ENCODE data around the gene MAGI2.

Gene MAGI2

GRCh38 chr7:78901566-78901965 is 551.9 kb downstream of the MAGI2 start:
- no peak overlapping the region for H3K4me3 ChIP-seq (ENCODE audit: low read depth, low read length)
- no peak for TF ChIP-seq CTCF (IDR thresholded peaks at IDR 0.05; ENCODE audit: low read depth, low read length)

GRCh38 chr7:78900806-78901205 is 552.7 kb downstream of the MAGI2 start:
- no peak for TF ChIP-seq CTCF (IDR thresholded peaks at IDR 0.05; ENCODE audit: low read depth, low read length)

GRCh38 chr7:78895393-78895792 is 558.1 kb downstream of the MAGI2 start:
- no peak overlapping the region for H3K4me3 ChIP-seq (ENCODE audit: low read depth, low read length)
- TF ChIP-seq CTCF (IDR thresholded peaks at IDR 0.05; ENCODE audit: low read depth, low read length): no peak

More at GRCh38 chr7:78900806-78901205, 552.7 kb downstream of the MAGI2 start:
- H3K4me3 ChIP-seq (ENCODE audit: low read depth, low read length): no peak overlapping the region

GRCh38 chr7:78879206-78879605 is 574.3 kb downstream of the MAGI2 start:
- no peak for TF ChIP-seq CTCF (IDR thresholded peaks at IDR 0.05; ENCODE audit: low read depth, low read length)
- H3K4me3 ChIP-seq (ENCODE audit: low read depth, low read length): no peak overlapping the region

GRCh38 chr7:78873117-78873516 is 580.4 kb downstream of the MAGI2 start:
- no peak overlapping the region for H3K4me3 ChIP-seq (ENCODE audit: low read depth, low read length)
- no peak for TF ChIP-seq CTCF (IDR thresholded peaks at IDR 0.05; ENCODE audit: low read depth, low read length)

- no peak for TF ChIP-seq CTCF (IDR thresholded peaks at IDR 0.05; ENCODE audit: low read depth, low read length)
- no peak overlapping the region for H3K4me3 ChIP-seq (ENCODE audit: low read depth, low read length)
Observed at GRCh38 chr7:78864339-78864738, 589.1 kb downstream of the MAGI2 start.

GRCh38 chr7:78863281-78863680 is 590.2 kb downstream of the MAGI2 start:
- no peak overlapping the region for H3K4me3 ChIP-seq (ENCODE audit: low read depth, low read length)
- TF ChIP-seq CTCF (IDR thresholded peaks at IDR 0.05; ENCODE audit: low read depth, low read length): no peak
